ENCODE results near the gene PRDX1. TPM values are rescaled to one million over a fixed set of nuclear protein-coding genes. Genes with fewer than 3 reads are reported as not detected.
A peak's percentile ranks its signal among the peaks of the same experiment; 100 is the strongest.

PRDX1 gene
- total and polyA plus RNA-seq, 2 of the 13 experiments (the other 11 are each of a cell fraction or from before 2014, with no cell fraction given), result 761 to 1,898 TPM

GRCh38 chr1:45542591-45542990 lies 20.9 kb upstream of the PRDX1 start (continued):
- TF ChIP-seq THAP7 (CRISPR knock-in tag; IDR thresholded peaks at IDR 0.05) (no peak), ZNF362 (CRISPR knock-in tag; IDR thresholded peaks at IDR 0.05; ENCODE audit: borderline replicate concordance) (peak; percentile 55; the same call in 1 of the 2 replicates), XRCC5 (optimal IDR thresholded peaks at IDR 0.05; ENCODE audit: low read length) (peak; percentile 44), ZBTB40 (IDR thresholded peaks at IDR 0.05) (no peak), ZBTB40 (CRISPR knock-in tag; IDR thresholded peaks at IDR 0.05) (0 out of 2 replicates have a peak, but pooled peaks have one; percentile 38), GPBP1L1 (CRISPR knock-in tag; IDR thresholded peaks at IDR 0.05) (no peak), ZNF20 (CRISPR knock-in tag; IDR thresholded peaks at IDR 0.05) (no peak), HIC2 (CRISPR knock-in tag; IDR thresholded peaks at IDR 0.05; ENCODE audit: low read depth) (peak; percentile 50; the same call in 1 of the 2 replicates), ESRRA (CRISPR knock-in tag; IDR thresholded peaks at IDR 0.05; ENCODE audit: low read depth) (peak; percentile 75; the same call in 1 of the 2 replicates), ZNF713 (CRISPR knock-in tag; IDR thresholded peaks at IDR 0.05) (no peak), ZNF782 (CRISPR knock-in tag; IDR thresholded peaks at IDR 0.05; ENCODE audit: borderline replicate concordance) (no peak), KDM2A (CRISPR knock-in tag; IDR thresholded peaks at IDR 0.05; ENCODE audit: borderline replicate concordance, low read depth) (0 out of 2 replicates have a peak, but pooled peaks have one; percentile 31), NCOR1 (IDR thresholded peaks at IDR 0.05; ENCODE audit: borderline replicate concordance, low read length) (peak; percentile 99), SMAD1 (CRISPR knock-in tag; IDR thresholded peaks at IDR 0.05; ENCODE audit: borderline replicate concordance, low read depth) (no peak), ZNF552 (CRISPR knock-in tag; IDR thresholded peaks at IDR 0.05; ENCODE audit: borderline replicate concordance) (no peak), DNMT1 (CRISPR knock-in tag; IDR thresholded peaks at IDR 0.05) (no peak)

Data from HepG2 (cell line).